Testis (tissue), 2 donors: Measurements from ENCODE around the gene MTFP1.

Source experiments
- CTCF ChIP-seq, 3 experiments: fragments of 450-650 bp in 2 of 3; fragments of 200-600 bp in 1 of 3; sonication (generic) in 1 of 3; IDR thresholded peaks; one replicate each; pipeline ENCODE4 v1.5.1; 2016 to 2019; ENCODE audit warnings: antibody characterized with exemption in 3 of 3, mild to moderate bottlenecking in 2 of 3, moderate library complexity in 1 of 3
- POLR2A ChIP-seq: fragments of 450-650 bp; IDR thresholded peaks from one replicate; pipeline ENCODE4 v1.6.1; 2017; ENCODE audit warnings: antibody characterized with exemption, mild to moderate bottlenecking, moderate library complexity

GRCh38 chr22:30398685-30399680, 26.6 kb upstream of the MTFP1 start:
- TF ChIP-seq CTCF (IDR thresholded peaks at IDR 0.05) (no peak), POLR2A (no peak)
